Osteoblast (primary cell): ENCODE results near the gene FAF1. TPM values are rescaled to one million over a fixed set of nuclear protein-coding genes. Genes with fewer than 3 reads are reported as not detected.
"Not testable (repeated sequence)": the region's sequence is repeated elsewhere in the genome, so short reads cannot be mapped to it uniquely, and the experiment has no call there.

Source experiments
- DNase-seq: peaks from one replicate; pipeline ENCODE4 v3.0.0; 2011; ENCODE audit warnings: low spot score, mixed read lengths; ENCODE audit not compliant: insufficient read length; ENCODE audit errors: missing footprints
- H2AFZ ChIP-seq: 2 replicates; pipeline ENCODE4 v1.6.0; 2011; ENCODE audit warnings: mild to moderate bottlenecking, low read length
- H3K27ac ChIP-seq: 2 replicates; pipeline ENCODE4 v1.5.1; 2011; ENCODE audit warnings: mild to moderate bottlenecking, low read depth, low read length, moderate library complexity
- H3K27me3 ChIP-seq: 2 replicates; pipeline ENCODE4 v1.6.0; 2012; ENCODE audit warnings: mild to moderate bottlenecking, control low read depth, inconsistent platforms, low read length, moderate library complexity; ENCODE audit not compliant: insufficient read depth
- H3K36me3 ChIP-seq: 2 replicates; pipeline ENCODE4 v1.5.1; 2011; ENCODE audit warnings: mild to moderate bottlenecking, low read length, control low read depth, moderate library complexity; ENCODE audit not compliant: insufficient read depth
- H3K4me1 ChIP-seq: 2 replicates; pipeline ENCODE4 v1.5.1; 2011; ENCODE audit warnings: mild to moderate bottlenecking, low read length, control low read depth, moderate library complexity; ENCODE audit not compliant: insufficient read depth
- H3K4me2 ChIP-seq: 2 replicates; pipeline ENCODE4 v1.6.0; 2011; ENCODE audit warnings: mild to moderate bottlenecking, low read length; ENCODE audit not compliant: insufficient read depth
- H3K4me3 ChIP-seq: fragments of 200-600 bp; sonication (generic); 3 replicates; pipeline ENCODE4 v1.5.1; 2012; ENCODE audit warnings: mild to moderate bottlenecking, low read length, inconsistent platforms; ENCODE audit not compliant: insufficient read depth
- H3K79me2 ChIP-seq: 2 replicates; pipeline ENCODE4 v1.6.0; 2012; ENCODE audit warnings: mild to moderate bottlenecking, low read length, control low read depth, inconsistent platforms; ENCODE audit not compliant: insufficient read depth
- H3K9me3 ChIP-seq: 2 replicates; pipeline ENCODE4 v1.5.1; 2011; ENCODE audit warnings: low read depth, low read length, control low read depth
- H4K20me1 ChIP-seq: 2 replicates; pipeline ENCODE4 v1.6.0; 2012; ENCODE audit warnings: mild to moderate bottlenecking, low read length, control low read depth; ENCODE audit not compliant: insufficient read depth
- total RNA-seq: library from RNA; depleted of rRNA; stranded (reverse); fragments of >200 nt; gene quantifications from 2 replicates; pipeline ENCODE4 v1.2.3, GENCODE V29; 2012
- TF ChIP-seq, protein P1 (sequence below): IDR thresholded peaks from 2 replicates; pipeline ENCODE4 v1.5.1; 2011; ENCODE audit warnings: mild to moderate bottlenecking, low read depth, low read length, moderate library complexity; ENCODE audit errors: extremely low read depth

Gene FAF1
- total RNA-seq, 1 donor, result 40.5 TPM

DNA sequence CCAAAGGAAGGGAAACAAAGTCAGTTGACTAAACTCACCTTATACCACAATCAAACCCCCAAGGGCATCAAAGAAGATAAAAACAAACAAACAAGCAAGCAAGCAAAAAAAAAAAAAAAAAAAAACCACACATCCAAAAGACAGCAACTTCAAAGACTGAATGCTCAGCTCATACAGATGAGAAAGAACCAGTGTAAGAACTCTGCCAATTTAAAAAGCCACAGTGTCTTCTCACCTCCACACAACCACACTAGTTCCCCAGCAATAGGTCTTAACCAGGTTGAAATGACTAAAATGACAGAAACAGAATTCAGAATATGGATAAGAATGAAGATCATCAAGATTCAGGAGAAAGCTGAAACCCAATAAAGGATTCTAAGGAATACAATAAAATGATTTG is 193.4 kb downstream of the FAF1 start:
- no peak for DNase-seq
- Histone ChIP-seq H3K36me3 (no peaks in the 10 kb centered on the region), H4K20me1 (peaks cover 7% of the 10 kb centered on the region), H3K4me3 (no peak overlapping the region), H3K4me2 (no peak overlapping the region), H3K27me3 (no peaks in the 10 kb centered on the region), H3K4me1 (no peaks in the 10 kb centered on the region), H2AFZ (no peak overlapping the region), H3K27ac (no peak overlapping the region), H3K9me3 (no peaks in the 10 kb centered on the region), H3K79me2 (peaks cover 31% of the 10 kb centered on the region)
- TF ChIP-seq, protein P1, sequence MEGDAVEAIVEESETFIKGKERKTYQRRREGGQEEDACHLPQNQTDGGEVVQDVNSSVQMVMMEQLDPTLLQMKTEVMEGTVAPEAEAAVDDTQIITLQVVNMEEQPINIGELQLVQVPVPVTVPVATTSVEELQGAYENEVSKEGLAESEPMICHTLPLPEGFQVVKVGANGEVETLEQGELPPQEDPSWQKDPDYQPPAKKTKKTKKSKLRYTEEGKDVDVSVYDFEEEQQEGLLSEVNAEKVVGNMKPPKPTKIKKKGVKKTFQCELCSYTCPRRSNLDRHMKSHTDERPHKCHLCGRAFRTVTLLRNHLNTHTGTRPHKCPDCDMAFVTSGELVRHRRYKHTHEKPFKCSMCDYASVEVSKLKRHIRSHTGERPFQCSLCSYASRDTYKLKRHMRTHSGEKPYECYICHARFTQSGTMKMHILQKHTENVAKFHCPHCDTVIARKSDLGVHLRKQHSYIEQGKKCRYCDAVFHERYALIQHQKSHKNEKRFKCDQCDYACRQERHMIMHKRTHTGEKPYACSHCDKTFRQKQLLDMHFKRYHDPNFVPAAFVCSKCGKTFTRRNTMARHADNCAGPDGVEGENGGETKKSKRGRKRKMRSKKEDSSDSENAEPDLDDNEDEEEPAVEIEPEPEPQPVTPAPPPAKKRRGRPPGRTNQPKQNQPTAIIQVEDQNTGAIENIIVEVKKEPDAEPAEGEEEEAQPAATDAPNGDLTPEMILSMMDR, result no peak

DNA sequence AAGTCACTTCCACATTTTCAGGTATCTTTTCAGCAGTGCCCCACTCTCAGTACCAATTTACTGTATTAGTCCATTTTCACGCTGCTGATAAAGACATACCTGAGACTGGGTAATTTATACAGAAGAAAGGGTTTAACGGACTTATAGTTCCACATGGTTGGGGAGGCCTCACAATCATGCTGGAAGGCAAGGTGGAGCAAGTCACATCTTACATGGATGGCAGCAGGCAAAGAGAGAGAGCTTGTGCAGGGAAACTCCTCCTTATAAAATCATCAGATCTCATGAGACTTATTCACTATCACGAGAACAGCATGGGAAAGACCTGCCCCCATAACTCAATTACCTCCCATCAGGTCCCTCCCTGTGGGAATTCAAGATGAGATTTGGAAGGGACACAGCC is 203.5 kb downstream of the FAF1 start:
- H3K4me3 ChIP-seq, H4K20me1 ChIP-seq, H3K27me3 ChIP-seq, H3K27ac ChIP-seq, H2AFZ ChIP-seq, H3K79me2 ChIP-seq, H3K9me3 ChIP-seq, H3K36me3 ChIP-seq, H3K4me2 ChIP-seq, H3K4me1 ChIP-seq, DNase-seq: not testable (repeated sequence)

DNA sequence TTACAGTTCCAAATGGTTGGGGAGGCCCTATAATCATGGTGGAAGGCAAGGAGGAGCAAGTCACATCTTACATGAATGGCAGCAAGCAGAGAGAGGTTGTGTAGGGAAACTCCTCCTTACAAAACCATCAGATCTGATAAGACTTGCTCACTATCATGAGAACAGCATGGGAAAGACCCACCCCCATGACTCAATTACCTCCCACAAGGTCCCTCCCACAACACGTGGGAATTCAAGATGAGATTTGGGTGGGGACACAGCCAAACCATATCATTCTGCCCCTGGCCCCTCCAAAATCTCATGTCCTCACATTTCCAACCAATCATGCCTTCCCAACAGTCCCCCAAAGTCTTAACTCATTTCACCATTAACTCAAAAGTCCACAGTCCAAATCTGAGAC is 205.3 kb downstream of the FAF1 start:
- not testable (repeated sequence) for H3K4me2 ChIP-seq, H3K27me3 ChIP-seq, H2AFZ ChIP-seq, DNase-seq, H3K4me1 ChIP-seq, H3K79me2 ChIP-seq, H3K4me3 ChIP-seq, H3K36me3 ChIP-seq, H4K20me1 ChIP-seq, H3K27ac ChIP-seq, H3K9me3 ChIP-seq

DNA sequence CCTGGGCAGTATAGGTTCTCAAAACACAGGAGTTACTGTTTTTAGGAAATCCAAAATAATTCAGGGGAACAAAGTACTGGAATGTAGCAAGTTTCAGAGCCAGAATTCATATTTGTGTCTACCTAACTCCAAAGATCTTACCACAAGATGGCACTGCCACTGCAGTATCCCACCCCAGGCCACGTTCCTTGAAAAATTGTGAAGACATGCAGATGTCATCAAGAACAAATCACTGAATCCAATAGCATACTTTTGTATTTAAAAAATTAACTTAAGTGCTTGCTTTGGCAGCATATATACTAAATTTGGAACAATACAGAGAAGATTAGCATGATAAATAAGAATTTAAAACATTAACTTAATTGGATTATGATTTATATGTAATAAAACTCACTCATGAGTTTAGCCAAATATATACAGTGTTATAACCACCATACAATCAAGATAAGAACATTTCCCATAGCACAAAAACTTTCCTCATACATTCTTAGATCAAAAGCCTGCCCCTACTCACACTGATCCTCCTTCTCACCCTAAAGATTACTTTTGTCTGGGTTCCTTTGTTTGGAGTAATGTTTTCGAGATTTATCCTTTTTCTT is 209.9 kb downstream of the FAF1 start:
- no peaks in the 10 kb centered on the region for H3K4me1 ChIP-seq
- H4K20me1 ChIP-seq, result no peaks in the 10 kb centered on the region
- no peaks in the 10 kb centered on the region for H3K27me3 ChIP-seq
- DNase-seq, result peak; percentile 75
- no peaks in the 10 kb centered on the region for H3K9me3 ChIP-seq
- TF ChIP-seq, protein P1, result peak; percentile 71
- no peak overlapping the region for H3K4me2 ChIP-seq
- no peak overlapping the region for H3K27ac ChIP-seq
- no peak overlapping the region for H2AFZ ChIP-seq
- no peak overlapping the region for H3K4me3 ChIP-seq
- no peaks in the 10 kb centered on the region for H3K36me3 ChIP-seq
- no peaks in the 10 kb centered on the region for H3K79me2 ChIP-seq

DNA sequence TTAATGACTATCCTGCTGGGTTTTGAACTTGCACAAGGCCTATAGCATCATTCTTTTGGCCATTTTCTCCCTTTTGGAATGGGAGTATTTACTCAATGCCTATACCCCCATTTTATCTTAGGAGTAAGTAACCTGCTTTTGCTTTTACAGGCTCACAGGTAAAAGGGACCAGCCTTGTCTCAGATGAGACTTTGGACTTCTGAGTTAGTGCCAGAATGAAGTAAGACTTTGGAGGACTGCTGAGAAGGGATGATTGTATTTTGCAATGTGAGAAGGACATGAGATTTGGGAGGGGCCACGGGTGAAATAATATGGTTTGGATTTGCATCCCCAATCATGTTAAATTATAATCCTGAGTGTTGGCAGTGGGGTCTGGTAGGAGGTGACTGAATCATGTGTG is 212.7 kb downstream of the FAF1 start:
- no peak overlapping the region for H3K4me3 ChIP-seq
- DNase-seq, result no peak
- no peaks in the 10 kb centered on the region for H3K79me2 ChIP-seq
- H3K27me3 ChIP-seq, result no peaks in the 10 kb centered on the region
- H3K27ac ChIP-seq, result no peak overlapping the region
- H3K4me2 ChIP-seq, result no peak overlapping the region
- no peak overlapping the region for H2AFZ ChIP-seq
- TF ChIP-seq, protein P1, result no peak
- no peaks in the 10 kb centered on the region for H3K36me3 ChIP-seq
- no peaks in the 10 kb centered on the region for H4K20me1 ChIP-seq
- H3K9me3 ChIP-seq, result no peaks in the 10 kb centered on the region
- H3K4me1 ChIP-seq, result no peaks in the 10 kb centered on the region
